GM10266 (cell line): Measurements from ENCODE around the gene PCCA.

ENCODE experiments used
- DNase-seq: peaks from one replicate; pipeline ENCODE4 v3.0.0; 2012; ENCODE audit errors: extremely low spot score
- TF ChIP-seq, protein P1 (sequence below): IDR thresholded peaks from 2 replicates; pipeline ENCODE4 v1.5.1; 2012; ENCODE audit warnings: mild to moderate bottlenecking, low read depth; ENCODE audit not compliant: control insufficient read depth, insufficient read depth; ENCODE audit errors: missing control alignments

Gene PCCA

DNA sequence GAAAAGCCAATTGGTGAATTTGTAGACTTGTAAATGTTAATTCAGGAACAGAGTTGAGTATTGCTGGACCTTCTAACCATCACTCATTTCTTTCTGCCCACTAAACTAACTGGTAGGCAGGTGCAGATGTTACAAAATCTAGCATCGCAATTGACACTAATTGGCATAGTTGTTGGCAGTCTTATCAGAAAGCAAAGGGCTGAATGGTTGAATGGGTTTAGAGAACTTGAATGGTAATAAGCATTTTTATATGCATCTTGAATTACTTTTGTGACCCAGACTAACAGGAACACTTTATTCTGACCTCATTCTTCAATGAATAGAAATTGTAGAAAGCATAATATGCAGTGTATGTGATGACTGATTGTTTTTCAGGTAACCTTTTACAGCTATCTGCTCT lies 310.6 kb downstream of the PCCA start:
- TF ChIP-seq, protein P1, sequence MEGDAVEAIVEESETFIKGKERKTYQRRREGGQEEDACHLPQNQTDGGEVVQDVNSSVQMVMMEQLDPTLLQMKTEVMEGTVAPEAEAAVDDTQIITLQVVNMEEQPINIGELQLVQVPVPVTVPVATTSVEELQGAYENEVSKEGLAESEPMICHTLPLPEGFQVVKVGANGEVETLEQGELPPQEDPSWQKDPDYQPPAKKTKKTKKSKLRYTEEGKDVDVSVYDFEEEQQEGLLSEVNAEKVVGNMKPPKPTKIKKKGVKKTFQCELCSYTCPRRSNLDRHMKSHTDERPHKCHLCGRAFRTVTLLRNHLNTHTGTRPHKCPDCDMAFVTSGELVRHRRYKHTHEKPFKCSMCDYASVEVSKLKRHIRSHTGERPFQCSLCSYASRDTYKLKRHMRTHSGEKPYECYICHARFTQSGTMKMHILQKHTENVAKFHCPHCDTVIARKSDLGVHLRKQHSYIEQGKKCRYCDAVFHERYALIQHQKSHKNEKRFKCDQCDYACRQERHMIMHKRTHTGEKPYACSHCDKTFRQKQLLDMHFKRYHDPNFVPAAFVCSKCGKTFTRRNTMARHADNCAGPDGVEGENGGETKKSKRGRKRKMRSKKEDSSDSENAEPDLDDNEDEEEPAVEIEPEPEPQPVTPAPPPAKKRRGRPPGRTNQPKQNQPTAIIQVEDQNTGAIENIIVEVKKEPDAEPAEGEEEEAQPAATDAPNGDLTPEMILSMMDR: no peak

DNA sequence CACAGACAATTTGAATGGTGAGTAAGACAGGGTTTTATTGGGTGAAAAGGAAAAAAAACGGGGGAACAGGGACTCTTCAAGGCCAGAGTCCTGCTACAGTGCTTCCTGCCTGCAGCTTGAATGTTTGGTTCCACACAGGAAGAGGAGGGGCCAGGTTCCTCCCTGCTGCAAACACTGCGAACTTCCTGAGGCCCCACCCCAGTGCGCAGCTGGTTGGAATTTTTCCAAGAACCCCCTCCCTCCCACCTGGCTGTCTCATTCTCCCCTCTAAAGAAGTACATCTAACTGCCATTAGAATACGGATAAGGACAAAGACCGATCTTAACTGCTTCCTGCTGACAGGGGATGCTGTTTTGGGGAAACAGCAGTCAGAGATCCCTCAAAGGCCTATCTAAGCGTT lies 314.8 kb downstream of the PCCA start:
- TF ChIP-seq, protein P1: no peak
- no peak for DNase-seq

More for the DNA sequence above, 310.6 kb downstream of the PCCA start:
- no peak for DNase-seq

DNA sequence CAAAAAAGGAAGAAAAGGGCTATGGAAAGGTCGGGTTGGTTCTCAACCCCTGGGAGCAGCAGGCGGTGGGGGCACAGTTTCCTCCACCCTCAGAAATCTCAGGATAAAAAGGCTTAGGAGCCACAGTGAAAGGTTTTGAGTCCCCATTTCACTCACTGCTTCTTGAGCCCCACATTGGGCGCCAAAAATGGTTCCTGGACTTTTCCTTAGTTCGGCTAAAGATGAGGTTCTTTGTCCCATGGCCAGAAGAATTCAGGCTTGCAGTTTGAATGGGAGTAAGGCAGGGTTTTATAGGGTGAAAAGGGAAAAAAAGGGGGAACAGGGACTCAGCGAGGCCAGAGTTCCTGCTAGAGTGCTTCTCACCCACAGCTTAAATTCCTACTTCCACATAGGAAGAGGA lies 320.2 kb downstream of the PCCA start:
- no peak for DNase-seq
- TF ChIP-seq, protein P1: no peak

DNA sequence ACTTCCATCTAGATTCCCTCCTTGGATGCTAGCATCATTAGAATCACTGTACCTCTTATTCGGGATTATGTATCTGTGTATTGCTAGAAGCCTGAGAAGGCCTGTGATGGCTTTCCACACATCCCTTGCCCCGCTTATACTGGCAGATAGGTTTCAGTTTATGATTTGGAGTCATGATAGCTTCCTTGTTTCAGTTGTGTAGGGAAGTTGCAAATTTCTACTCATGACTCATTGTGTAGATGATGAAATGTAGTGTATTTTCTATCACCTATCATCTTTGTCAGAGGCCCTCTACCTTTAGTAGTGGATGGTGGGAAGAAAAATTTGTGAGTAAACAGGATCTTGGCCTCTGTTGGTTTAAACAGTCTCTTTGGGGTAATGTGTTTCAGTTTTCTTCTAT lies 334.5 kb downstream of the PCCA start:
- DNase-seq: no peak
- TF ChIP-seq, protein P1: no peak

DNA sequence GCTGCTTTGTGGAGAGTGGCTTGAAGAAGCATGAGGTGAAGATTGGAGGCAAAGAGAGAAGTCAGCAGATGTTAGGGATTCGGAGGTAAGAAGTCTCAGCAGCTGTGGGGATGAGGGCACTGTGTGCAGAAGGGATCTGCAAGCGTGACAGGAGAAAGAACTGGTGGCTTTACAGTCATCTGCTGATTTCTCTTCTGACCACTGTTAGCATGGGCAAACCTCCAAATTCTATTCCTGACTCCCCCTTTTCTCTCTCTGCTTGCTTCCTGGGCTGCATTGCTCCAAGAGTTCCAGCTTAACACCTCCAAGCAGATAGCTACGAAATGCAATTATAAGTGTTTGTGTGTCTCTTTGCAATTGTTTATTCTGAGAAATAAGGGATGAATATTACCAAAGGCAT lies 340.1 kb downstream of the PCCA start:
- TF ChIP-seq, protein P1: no peak
- no peak for DNase-seq

DNA sequence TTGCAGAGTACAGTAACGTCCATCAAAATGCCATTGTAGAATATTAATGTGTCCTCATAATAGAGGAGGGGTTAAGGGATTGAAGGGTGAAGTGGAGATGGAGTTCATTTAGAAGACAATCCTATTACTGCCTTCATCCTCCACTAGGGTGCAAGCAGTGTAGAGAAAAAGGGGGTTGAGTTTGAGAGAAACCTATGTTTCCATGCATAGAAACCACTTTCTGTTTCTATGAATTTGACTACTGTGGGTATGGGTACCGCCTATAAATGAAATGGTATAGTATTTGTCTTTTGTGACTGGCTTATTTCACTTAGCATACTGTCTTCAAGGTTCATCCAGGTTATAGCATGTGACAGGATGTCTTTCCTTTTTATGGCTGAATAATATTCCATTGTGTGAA lies 343.7 kb downstream of the PCCA start:
- TF ChIP-seq, protein P1: no peak
- DNase-seq: no peak

DNA sequence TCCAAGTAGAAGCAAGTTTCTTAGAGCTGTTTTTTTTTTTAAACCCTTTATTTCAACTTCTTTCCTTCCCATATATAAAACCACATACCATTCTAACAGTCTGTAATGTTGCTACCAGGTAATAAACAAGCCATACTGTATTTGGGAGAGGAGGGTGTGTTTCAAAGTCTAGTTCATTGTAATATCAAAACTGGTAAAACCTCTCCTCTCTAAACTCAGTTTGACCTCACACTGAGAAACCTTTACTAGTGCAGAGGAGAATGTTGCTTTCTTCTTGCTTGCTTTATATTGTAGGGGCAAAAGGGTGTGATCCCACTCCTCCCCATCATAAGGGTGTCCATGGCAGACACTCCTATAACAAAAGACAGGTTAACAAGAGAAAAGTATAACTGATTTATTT lies 344.6 kb downstream of the PCCA start:
- DNase-seq: no peak
- TF ChIP-seq, protein P1: no peak
